ENCODE measurements around the gene PTGR2. TPM values are rescaled to one million over a fixed set of nuclear protein-coding genes. Genes with fewer than 3 reads are reported as not detected.

Gene PTGR2
- total RNA-seq, 1 experiment from 2014 or later = 6.7 TPM

DNA sequence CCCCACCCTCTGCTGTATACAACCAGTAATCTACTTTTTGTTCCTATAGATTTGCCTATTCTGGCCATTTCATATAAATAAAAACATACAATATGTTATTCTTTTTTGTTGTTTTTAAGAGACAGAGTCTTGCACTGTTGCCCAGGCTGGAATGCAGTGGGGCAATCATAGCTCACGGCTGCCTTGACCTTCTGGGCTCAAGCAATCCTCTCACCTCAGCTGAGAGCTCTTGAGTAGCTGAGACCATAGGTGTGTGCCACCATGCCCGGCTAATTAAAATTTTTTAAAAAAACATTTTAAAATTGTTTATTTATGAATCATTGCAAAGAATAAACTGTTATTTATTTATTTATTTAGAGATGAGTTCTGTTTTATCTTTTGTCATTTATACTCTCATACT lies 11.6 kb downstream of the PTGR2 start:
- Histone ChIP-seq H4K91ac (ENCODE audit: insufficient read length, low read depth, low read length) (no peak overlapping the region), H2AFZ (ENCODE audit: low read length) (no peak overlapping the region), H3K27ac (ENCODE audit: insufficient read length, low read depth, low read length) (no peak overlapping the region), H2BK20ac (ENCODE audit: low read depth, low read length, poor library complexity, severe bottlenecking) (no peak overlapping the region), H4K5ac (ENCODE audit: insufficient read length, low read depth, low read length) (no peak overlapping the region), H3K23ac (ENCODE audit: insufficient read length, low read depth, low read length) (no peak overlapping the region), H3K23me2 (ENCODE audit: insufficient read length, low read depth, low read length, poor library complexity, severe bottlenecking) (no peaks in the 10 kb centered on the region), H3T11ph (ENCODE audit: low read length) (no peak overlapping the region), H3K4me1 (ENCODE audit: insufficient read depth, low read length) (no peaks in the 10 kb centered on the region), H3K14ac (ENCODE audit: insufficient read depth, low read length) (no peak overlapping the region), H3K18ac (ENCODE audit: insufficient read length, low read depth, low read length) (no peak overlapping the region), H3K9me3 (ENCODE audit: control insufficient read depth, low read depth, low read length) (no peaks in the 10 kb centered on the region), H3K9ac (ENCODE audit: extremely low read depth, insufficient read length, low read length) (no peak overlapping the region), H2BK15ac (ENCODE audit: low read depth, low read length) (no peak overlapping the region), H2BK120ac (ENCODE audit: low read depth, low read length, poor library complexity, severe bottlenecking) (no peak overlapping the region), H3K4me2 (ENCODE audit: insufficient read depth, insufficient read length, low read length) (no peak overlapping the region), H2BK12ac (ENCODE audit: insufficient read length, low read depth, low read length) (no peak overlapping the region), H3K27me3 (ENCODE audit: insufficient read depth, low read length) (no peaks in the 10 kb centered on the region), H3K56ac (ENCODE audit: insufficient read length, low read depth, low read length) (no peak overlapping the region), H4K20me1 (ENCODE audit: control insufficient read depth, insufficient read depth, insufficient read length) (no peaks in the 10 kb centered on the region), H2BK5ac (ENCODE audit: insufficient read length, low read length) (no peak overlapping the region), H3K79me1 (ENCODE audit: insufficient read depth, low read depth, low read length, poor library complexity, severe bottlenecking) (no peaks in the 10 kb centered on the region), H3K4ac (ENCODE audit: low read depth, low read length) (no peak overlapping the region), H2AK5ac (ENCODE audit: insufficient read length, low read length) (no peak overlapping the region), H3K79me2 (ENCODE audit: insufficient read depth, low read length) (no peaks in the 10 kb centered on the region), H4K8ac (replicated peaks; ENCODE audit: insufficient read length, low read depth, low read length) (no peak overlapping the region)
- no peak overlapping the region for H3K27ac Mint-ChIP-seq
- TF ChIP-seq, protein P1, sequence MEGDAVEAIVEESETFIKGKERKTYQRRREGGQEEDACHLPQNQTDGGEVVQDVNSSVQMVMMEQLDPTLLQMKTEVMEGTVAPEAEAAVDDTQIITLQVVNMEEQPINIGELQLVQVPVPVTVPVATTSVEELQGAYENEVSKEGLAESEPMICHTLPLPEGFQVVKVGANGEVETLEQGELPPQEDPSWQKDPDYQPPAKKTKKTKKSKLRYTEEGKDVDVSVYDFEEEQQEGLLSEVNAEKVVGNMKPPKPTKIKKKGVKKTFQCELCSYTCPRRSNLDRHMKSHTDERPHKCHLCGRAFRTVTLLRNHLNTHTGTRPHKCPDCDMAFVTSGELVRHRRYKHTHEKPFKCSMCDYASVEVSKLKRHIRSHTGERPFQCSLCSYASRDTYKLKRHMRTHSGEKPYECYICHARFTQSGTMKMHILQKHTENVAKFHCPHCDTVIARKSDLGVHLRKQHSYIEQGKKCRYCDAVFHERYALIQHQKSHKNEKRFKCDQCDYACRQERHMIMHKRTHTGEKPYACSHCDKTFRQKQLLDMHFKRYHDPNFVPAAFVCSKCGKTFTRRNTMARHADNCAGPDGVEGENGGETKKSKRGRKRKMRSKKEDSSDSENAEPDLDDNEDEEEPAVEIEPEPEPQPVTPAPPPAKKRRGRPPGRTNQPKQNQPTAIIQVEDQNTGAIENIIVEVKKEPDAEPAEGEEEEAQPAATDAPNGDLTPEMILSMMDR (conservative IDR thresholded peaks at IDR 0.05) = no peak
- no CpG with 5 or more reads among the region's 2 CpGs for WGBS (ENCODE audit: extremely low coverage, insufficient read length, low lambda C conversion rate)
- no peak overlapping the region for H3K4me3 Mint-ChIP-seq
- peaks cover 8 to 45% (median 34%) of the 10 kb centered on the region in 3 experiments; a peak in 6 of 7 replicates for H3K36me3 Mint-ChIP-seq (ENCODE audit: insufficient read depth in 1 of 3, low read depth in 3 of 3)
- no peaks in the 10 kb centered on the region for H3K27me3 Mint-ChIP-seq (ENCODE audit: low read depth)
- no peaks in the 10 kb centered on the region for H3K9me3 Mint-ChIP-seq
- no peak for DNase-seq
- no peaks in the 10 kb centered on the region for H3K4me1 Mint-ChIP-seq
